CD4-positive, alpha-beta T cell treated with Interleukin-12 subunit alpha and Interleukin-12 subunit beta, for 1 hour (primary cell): ENCODE measurements around the gene PARD3.
"Not testable (repeated sequence)": the region's sequence is repeated elsewhere in the genome, so short reads cannot be mapped to it uniquely, and the experiment has no call there.

Source experiments
- DNase-seq: peaks from one replicate; pipeline ENCODE4 v3.0.0-alpha.2; 2020

PARD3 gene

DNA sequence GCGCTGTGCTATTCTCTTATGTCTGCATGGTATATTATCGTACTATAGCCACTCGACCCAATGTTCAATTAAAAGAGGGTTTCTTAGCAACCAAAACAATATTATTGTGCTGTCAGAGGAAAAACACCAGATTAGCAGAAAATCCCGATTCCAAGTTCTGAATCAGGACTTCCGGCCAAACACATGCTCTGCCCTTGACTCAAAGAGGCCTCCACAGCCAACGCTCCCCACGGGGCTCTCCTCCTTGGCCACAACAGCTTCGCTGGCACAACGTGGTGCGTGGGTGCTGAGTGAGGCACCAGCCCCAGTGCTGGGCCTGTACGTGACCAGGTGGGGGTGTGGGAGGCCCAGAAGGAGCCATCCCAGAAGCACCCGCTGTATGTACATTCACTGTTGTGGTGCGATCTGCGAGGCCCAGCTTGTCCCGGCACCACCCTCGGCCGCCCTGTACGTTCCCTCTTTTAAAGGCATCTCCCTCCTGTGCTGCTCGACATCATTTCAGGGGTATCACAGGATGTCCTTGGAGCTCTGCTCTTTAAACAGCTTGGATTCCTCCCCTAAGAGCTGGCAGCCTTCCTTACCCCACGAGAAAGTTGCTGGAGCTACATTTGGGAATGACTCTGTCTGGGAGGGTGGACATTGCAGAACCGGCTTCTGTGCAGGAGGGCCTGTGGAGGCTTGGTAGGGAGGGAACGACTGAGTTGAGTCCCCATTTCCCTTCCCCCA lies 736.2 kb downstream of the PARD3 start:
- no peak for DNase-seq

- DNase-seq = no peak
Measured at GRCh38 chr10:34078017-34078744, 736.9 kb downstream of the PARD3 start.

- no peak for DNase-seq
Measured at GRCh38 chr10:34076443-34076842, 738.7 kb downstream of the PARD3 start.

DNA sequence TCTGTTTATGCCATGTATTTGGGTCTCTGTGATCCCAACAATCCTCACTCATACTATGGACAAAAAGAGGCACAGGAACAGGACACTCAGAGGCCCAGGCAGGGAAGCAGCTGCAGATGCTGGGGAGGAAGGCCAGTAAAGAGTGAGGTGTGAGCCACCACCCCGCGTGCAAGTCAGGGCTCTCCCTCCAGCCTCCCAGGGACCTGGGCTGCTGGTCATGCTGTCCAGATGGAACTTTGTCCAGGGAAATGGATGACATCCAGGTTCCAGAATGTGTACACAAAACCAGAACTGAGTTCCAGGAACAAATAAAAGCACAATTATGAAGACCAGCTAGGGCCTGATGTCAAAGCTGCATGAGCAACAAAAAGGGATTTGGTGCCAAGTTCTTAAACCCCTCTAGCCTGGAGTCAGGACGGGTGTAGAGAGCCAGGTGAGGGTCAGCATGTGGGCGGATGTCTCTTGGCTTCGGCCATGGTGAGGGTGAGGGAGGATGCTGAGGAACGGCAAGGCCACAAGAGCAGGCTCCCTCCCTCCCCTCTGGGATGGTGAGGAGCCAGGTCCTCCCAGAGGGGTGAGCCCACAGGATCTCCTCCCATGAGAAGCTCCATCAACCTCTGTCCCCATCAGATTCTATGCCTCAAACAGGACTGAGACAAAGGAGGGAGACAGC lies 739.7 kb downstream of the PARD3 start:
- DNase-seq = no peak

DNA sequence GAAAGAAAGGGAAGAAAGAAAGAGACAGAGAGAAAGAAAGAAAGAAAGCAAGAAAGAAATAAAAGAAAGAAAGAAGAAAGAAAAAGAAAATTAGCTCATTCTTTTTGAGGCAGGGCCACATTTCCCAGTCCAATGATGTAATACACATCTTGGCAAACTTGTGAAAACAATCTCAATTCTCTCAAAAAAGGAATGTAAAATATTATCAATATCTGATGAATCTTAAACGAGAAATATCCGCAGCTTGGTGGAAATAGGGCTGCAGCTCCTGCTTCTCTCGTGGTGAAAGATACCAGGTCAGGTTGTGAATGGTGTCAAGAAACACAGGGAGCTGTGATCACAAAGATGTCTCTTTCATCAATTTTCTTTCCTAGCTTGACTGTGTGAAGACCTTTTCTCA lies 741.0 kb downstream of the PARD3 start:
- no peak for DNase-seq

DNA sequence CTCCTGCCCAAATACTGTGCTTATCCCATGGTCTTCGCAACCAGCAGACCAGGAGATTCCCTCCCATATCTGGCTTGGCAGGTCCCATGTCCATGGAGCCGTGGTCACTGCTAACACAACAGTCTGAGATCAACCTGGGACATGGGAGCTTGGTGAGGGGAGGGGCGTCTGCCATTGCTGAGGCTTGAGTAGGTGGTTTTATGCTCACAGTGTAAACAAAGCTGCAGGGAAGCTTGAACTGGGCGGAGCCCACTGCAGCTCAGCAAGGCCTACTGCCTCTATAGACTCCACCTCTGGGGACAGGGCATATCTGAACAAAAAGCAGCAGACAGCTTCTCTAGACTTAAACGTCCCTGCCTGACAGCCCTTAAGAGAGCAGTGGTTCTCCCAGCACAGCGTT lies 747.4 kb downstream of the PARD3 start:
- not testable (repeated sequence) for DNase-seq

DNA sequence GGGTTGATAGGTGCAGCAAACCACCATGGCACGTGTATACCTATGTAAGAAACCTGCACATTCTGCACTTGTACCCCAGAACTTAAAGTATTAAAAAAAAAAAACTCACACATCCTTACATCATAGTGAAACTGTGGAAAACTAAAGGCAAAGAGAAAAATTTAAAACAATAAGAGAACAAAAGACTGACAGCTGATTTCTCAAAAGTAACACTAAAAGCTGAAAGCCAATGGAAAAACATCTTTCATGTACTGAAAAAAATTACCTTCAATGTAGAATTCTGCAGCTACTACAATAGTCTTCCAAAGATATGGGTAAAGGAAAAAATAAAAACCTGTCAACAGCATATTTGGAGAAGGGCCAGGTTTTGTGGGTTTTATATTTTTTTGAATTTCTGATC lies 751.5 kb downstream of the PARD3 start:
- no peak for DNase-seq

DNA sequence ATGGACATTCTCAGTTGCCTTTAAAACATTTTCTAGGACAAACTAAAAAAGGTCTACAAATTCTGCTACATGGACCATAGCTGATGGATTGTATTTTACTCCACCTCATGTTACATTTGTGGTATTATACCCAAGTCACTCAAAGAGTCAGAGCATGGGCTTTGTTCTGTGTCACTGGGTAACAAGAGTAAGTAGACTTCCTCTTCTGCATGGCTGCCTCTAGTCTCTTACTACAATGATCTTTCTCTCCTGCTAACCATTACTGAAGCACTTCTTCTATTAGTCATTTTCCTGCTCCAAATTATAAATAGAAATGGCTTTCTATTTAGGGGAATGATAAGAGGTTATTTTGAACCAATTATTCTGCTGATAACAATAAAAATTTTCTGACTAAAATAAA lies 753.3 kb downstream of the PARD3 start:
- DNase-seq = no peak
